ENCODE data around the gene NDUFA8.

The NDUFA8 gene

GRCh38 chr9:122103985-122104384, 55.6 kb downstream of the NDUFA8 start:
- H3K36me3 Mint-ChIP-seq (ENCODE audit: low read depth) = no peaks in the 10 kb centered on the region
- H3K27ac Mint-ChIP-seq = no peak overlapping the region
- H3K4me1 Mint-ChIP-seq (ENCODE audit: low read depth) = peaks cover 7% of the 10 kb centered on the region
- intact Hi-C loops (cut with micrococcal nuclease) = no loop called here
- peaks cover 11% of the 10 kb centered on the region for H3K9me3 Mint-ChIP-seq
- H3K27me3 Mint-ChIP-seq = peaks cover 9% of the 10 kb centered on the region
- H3K4me3 Mint-ChIP-seq = no peak overlapping the region

- H3K9me3 Mint-ChIP-seq = peaks cover 11% of the 10 kb centered on the region
Measured at GRCh38 chr9:122102156-122102555, 57.4 kb downstream of the NDUFA8 start.

DNA sequence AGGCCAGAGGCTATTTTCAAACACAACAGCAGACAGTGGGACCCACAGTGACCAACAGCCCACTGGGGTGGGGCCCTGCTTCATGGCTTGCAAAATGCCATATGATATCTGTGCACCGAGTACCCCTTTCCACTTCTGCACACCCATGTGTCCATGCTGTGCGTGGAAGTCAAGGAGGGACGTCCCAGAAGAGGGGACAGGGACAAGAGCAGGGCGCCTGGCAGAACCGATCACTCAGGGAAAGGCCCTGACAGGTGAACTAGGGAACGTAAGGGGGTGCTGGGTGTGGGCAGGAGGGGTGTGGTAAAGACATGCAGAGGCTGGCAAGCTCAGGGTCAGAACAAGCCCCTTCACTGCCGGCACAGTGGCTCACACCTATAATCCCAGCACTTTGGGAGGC, 58.8 kb downstream of the NDUFA8 start:
- Mint-ChIP-seq H3K27ac (no peak overlapping the region), H3K9me3 (peaks cover 11% of the 10 kb centered on the region), H3K4me3 (no peak overlapping the region), H3K27me3 (peaks cover 15% of the 10 kb centered on the region), H3K4me1 (ENCODE audit: low read depth) (peaks cover 7% of the 10 kb centered on the region), H3K36me3 (ENCODE audit: low read depth) (no peaks in the 10 kb centered on the region)
- intact Hi-C loops (cut with micrococcal nuclease) = no loop called here

More at GRCh38 chr9:122102156-122102555, 57.4 kb downstream of the NDUFA8 start:
- Mint-ChIP-seq H3K36me3 (ENCODE audit: low read depth) (no peaks in the 10 kb centered on the region), H3K27ac (no peak overlapping the region), H3K4me3 (no peak overlapping the region), H3K27me3 (peaks cover 9% of the 10 kb centered on the region), H3K4me1 (ENCODE audit: low read depth) (peaks cover 7% of the 10 kb centered on the region)
- intact Hi-C loops (cut with micrococcal nuclease) = no loop called here

DNA sequence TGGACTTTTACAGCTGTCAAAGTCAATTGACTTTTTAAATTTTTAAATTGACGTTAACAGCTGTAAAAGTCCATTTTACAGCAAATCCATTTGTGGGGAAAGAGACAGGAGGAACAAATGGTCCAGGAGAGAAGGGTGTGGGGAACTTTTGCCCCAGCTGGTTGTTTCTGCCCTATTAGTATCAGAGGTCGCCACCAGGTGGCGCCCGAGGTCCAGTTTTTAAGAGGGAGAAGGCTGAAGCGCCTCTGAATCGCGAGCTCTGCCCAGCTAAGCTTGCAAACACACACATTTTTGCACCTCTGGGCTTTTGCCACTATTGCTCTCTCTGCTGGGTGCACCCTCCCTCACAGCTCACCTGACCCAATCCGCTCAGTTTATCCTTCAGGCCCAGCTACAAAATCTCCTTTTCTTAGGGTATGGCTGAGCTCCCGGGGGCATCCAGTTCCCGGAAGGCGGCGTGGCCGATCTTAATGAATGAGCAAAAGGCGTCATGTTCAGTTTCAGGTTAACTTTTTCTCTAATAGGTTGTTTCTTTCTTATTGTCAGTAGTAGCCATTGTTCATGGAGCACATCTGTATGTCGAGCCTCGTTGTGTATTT, 60.2 kb downstream of the NDUFA8 start:
- H3K36me3 Mint-ChIP-seq (ENCODE audit: low read depth) = no peaks in the 10 kb centered on the region
- H3K4me3 Mint-ChIP-seq = peak overlapping the region; percentile 37
- peaks cover 9% of the 10 kb centered on the region for H3K9me3 Mint-ChIP-seq
- H3K27ac Mint-ChIP-seq = no peak overlapping the region
- intact Hi-C loops (cut with micrococcal nuclease) = loop anchor here (1.0 to 5.0 kb wide), 4 partner anchors 24 to 713 kb away; no protein-coding TSS in a partner anchor
- H3K27me3 Mint-ChIP-seq = peaks cover 20% of the 10 kb centered on the region
- H3K4me1 Mint-ChIP-seq (ENCODE audit: low read depth) = peaks cover 13% of the 10 kb centered on the region

- Mint-ChIP-seq H3K4me3 (no peak overlapping the region), H3K27me3 (peaks cover 29% of the 10 kb centered on the region), H3K27ac (no peak overlapping the region), H3K9me3 (no peaks in the 10 kb centered on the region), H3K4me1 (ENCODE audit: low read depth) (peaks cover 17% of the 10 kb centered on the region), H3K36me3 (ENCODE audit: low read depth) (no peaks in the 10 kb centered on the region)
- intact Hi-C loops (cut with micrococcal nuclease) = loop anchor here (2.0 to 5.0 kb wide), 2 partner anchors 355 to 715 kb away; no protein-coding TSS in a partner anchor
Measured at GRCh38 chr9:122097679-122098315, 61.8 kb downstream of the NDUFA8 start.

DNA sequence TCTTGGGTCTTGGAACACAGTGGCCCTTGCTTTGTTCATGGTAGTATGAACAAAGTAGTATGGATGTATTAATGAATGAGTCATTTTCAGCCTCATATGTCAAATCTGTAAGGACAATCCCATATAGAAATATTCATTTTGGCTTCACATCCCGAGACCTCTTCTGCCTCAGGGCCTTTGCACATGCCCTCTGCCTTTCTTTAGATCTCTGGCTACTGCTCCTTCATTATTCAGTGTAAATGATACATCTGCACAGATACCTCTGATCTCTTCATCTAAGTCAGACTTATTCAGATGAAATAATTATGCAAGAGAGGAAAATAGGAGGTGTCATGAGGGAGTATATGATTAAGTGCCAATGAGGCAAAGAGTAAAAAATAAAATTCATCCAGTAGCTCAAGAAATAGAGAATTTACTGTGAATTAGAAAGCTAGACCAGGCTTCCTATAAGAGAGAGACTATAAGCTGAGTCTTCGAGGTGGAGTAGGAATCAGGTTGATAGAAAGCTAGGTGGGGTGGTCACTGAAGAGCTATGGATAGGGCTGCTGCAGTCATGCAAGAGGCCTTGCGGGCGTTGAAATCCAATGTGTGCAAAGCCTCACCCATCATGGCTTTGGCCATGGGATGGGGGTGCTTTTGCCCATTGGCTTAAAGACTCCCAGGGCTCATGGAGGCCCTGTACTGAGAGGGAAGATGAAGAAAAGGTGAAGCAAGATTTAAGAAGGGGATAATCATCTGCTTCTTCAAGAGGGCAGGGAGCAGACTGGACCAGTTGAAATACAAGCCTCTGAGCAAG, 62.8 kb downstream of the NDUFA8 start:
- no peaks in the 10 kb centered on the region for H3K36me3 Mint-ChIP-seq (ENCODE audit: low read depth)
- H3K4me1 Mint-ChIP-seq (ENCODE audit: low read depth) = peaks cover 25% of the 10 kb centered on the region
- peaks cover 29% of the 10 kb centered on the region for H3K27me3 Mint-ChIP-seq
- H3K4me3 Mint-ChIP-seq = no peak overlapping the region
- intact Hi-C loops (cut with micrococcal nuclease) = loop anchor here (5.0 kb wide), 1 partner anchor 715 kb away; no protein-coding TSS in a partner anchor
- H3K9me3 Mint-ChIP-seq = no peaks in the 10 kb centered on the region
- no peak overlapping the region for H3K27ac Mint-ChIP-seq

DNA sequence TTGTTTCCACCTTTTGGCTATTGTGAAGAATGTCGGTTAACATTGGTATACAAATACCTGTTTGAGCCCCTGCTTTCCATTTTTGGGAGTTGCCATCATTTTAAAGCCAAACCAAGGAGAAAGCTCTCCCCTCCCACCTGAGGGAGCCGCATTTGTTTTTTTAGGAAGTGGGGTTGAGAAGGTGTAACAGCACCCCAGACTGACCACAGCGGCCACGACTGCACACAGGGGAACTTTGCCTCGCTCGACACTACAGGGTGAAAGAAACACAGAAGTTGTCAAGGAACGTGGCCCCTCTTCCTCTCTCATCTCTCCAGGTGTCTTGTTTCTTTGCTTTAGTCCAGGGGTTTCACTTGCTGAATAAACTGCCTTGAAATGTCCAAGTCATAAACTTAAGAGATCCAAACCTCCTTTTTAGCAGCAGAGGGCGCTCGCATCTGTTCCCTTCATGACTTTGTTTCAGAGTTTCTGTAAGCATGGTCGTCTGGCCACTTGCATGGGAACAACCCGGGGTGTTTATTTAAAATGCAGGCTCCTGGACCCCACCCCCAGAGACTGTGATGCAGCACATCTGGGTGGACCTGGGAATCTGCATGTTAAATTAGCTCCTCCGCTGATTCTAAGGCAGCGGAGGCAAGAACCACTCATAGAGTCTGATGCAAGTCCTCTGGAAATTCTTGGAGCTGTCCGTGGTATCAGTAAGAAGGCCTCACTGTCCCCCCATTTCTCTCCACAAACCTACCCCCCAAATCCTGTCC, 64.4 kb downstream of the NDUFA8 start:
- Mint-ChIP-seq H3K4me1 (ENCODE audit: low read depth) (peaks cover 40% of the 10 kb centered on the region), H3K27ac (no peak overlapping the region), H3K27me3 (peaks cover 26% of the 10 kb centered on the region), H3K36me3 (ENCODE audit: low read depth) (no peaks in the 10 kb centered on the region), H3K4me3 (no peak overlapping the region), H3K9me3 (no peaks in the 10 kb centered on the region)
- intact Hi-C loops (cut with micrococcal nuclease) = loop anchor here (5.0 kb wide), 1 partner anchor 717 kb away; no protein-coding TSS in a partner anchor

All from dendritic cell treated with granulocyte-macrophage colony-stimulating factor and Interleukin-4, amounts not matched to agents 40 ng/mL and 50 ng/mL, for 4 days (primary cell).